Astrocyte (in vitro differentiated cells and primary cell): Measurements from ENCODE around the gene TOB2.

Experiments used
- CTCF ChIP-seq: IDR thresholded peaks from 2 replicates; pipeline ENCODE4 v1.5.1; 2011; ENCODE audit warnings: low read depth, mild to moderate bottlenecking, inconsistent platforms, low read length, moderate library complexity; ENCODE audit not compliant: insufficient read depth
- EZH2 ChIP-seq: IDR thresholded peaks from 2 replicates; pipeline ENCODE4 v1.6.1; 2012; ENCODE audit warnings: mild to moderate bottlenecking, low read length, inconsistent platforms; ENCODE audit not compliant: insufficient read depth

- TF ChIP-seq EZH2 (no peak), CTCF (no peak)
These were observed 9.4 kb downstream of the TOB2 start for GRCh38 chr22:41437198-41437597.
